Activated CD4-positive, alpha-beta T cell treated with anti-CD3 and anti-CD28 coated beads, Interleukin-2, amount 50 U/mL, for 48 hours (primary cell): ENCODE results near the gene MYMK.

ENCODE experiments used
- DNase-seq, 2 experiments: peaks; one replicate each; pipeline ENCODE4 v3.0.0-alpha.2; 2020

MYMK gene

GRCh38 chr9:133496861-133497842 lies 27.6 kb downstream of the MYMK start:
- no peak for DNase-seq

- DNase-seq = no peak
Observed at GRCh38 chr9:133495327-133496293, 29.1 kb downstream of the MYMK start.

GRCh38 chr9:133494636-133495326 lies 30.0 kb downstream of the MYMK start:
- no peak for DNase-seq

- DNase-seq = no peak
Observed at GRCh38 chr9:133493845-133494540, 30.8 kb downstream of the MYMK start.

GRCh38 chr9:133493428-133493827 lies 31.3 kb downstream of the MYMK start:
- no peak for DNase-seq

GRCh38 chr9:133492061-133493021 lies 32.4 kb downstream of the MYMK start:
- no peak for DNase-seq

- DNase-seq = no peak
Observed at GRCh38 chr9:133491656-133491925, 33.2 kb downstream of the MYMK start.

- DNase-seq = no peak
Observed at GRCh38 chr9:133490865-133491655, 33.7 kb downstream of the MYMK start.

- DNase-seq = no peak
Observed at GRCh38 chr9:133490201-133490681, 34.5 kb downstream of the MYMK start.

- DNase-seq = no peak
Observed at GRCh38 chr9:133489253-133490190, 35.2 kb downstream of the MYMK start.

GRCh38 chr9:133488686-133489252 lies 36.0 kb downstream of the MYMK start:
- DNase-seq = no peak

GRCh38 chr9:133487331-133487725 lies 37.4 kb downstream of the MYMK start:
- no peak for DNase-seq

GRCh38 chr9:133485531-133486260 lies 39.1 kb downstream of the MYMK start:
- peak; percentile 13 to 23 for DNase-seq

GRCh38 chr9:133484671-133485437 lies 39.9 kb downstream of the MYMK start:
- no peak for DNase-seq

GRCh38 chr9:133483611-133484010 lies 41.1 kb downstream of the MYMK start:
- DNase-seq = no peak

- DNase-seq = peak; percentile 79 to 85
Observed at GRCh38 chr9:133478851-133479711, 45.7 kb downstream of the MYMK start, which contains the start of gene SLC2A6. TSS of gene SLC2A6 (minus strand) at chr9:133479099. CDS start at chr9:133479059, 40 bp downstream.
